Lung (tissue), 12 donors: ENCODE measurements around the gene CTXND2. TPM values are rescaled to one million over a fixed set of nuclear protein-coding genes. Genes with fewer than 3 reads are reported as not detected.
"Not testable (repeated sequence)": the region's sequence is repeated elsewhere in the genome, so short reads cannot be mapped to it uniquely, and the experiment has no call there.

Experiments used
- ATAC-seq: fragments of 200-7000 bp; cut with Tn5 transposase; one replicate; pipeline ENCODE4 v1.9.1; 2020; ENCODE audit warnings: moderate number of reproducible peaks; ENCODE audit not compliant: insufficient read depth, low FRiP score
- DNase-seq, 3 donors: peaks; one replicate each; pipeline ENCODE4 v3.0.0-alpha.2; 2013 to 2017
- H3K27ac ChIP-seq, 2 donors: one replicate each; pipeline ENCODE4 v1.5.1; 2013; ENCODE audit warnings: mild to moderate bottlenecking in 2 of 2, moderate library complexity in 2 of 2, control low read depth in 1 of 2, inconsistent platforms in 1 of 2, low read depth in 1 of 2, low read length in 1 of 2
- H3K27me3 ChIP-seq, 3 donors: one replicate each; pipeline ENCODE4 v1.5.1; 2013; ENCODE audit warnings: low read length in 2 of 3; ENCODE audit not compliant: control insufficient read depth in 3 of 3, insufficient read depth in 3 of 3
- H3K36me3 ChIP-seq, 4 donors: one replicate each; pipeline ENCODE4 v1.5.1; 2013; ENCODE audit warnings: low read length in 4 of 4, mild to moderate bottlenecking in 1 of 4, moderate library complexity in 1 of 4; ENCODE audit not compliant: control insufficient read depth in 4 of 4, insufficient read depth in 4 of 4
- H3K4me1 ChIP-seq, 5 donors: one replicate each; pipeline ENCODE4 v1.5.1; 2013; ENCODE audit warnings: low read length in 5 of 5, mild to moderate bottlenecking in 2 of 5, moderate library complexity in 1 of 5; ENCODE audit not compliant: control insufficient read depth in 5 of 5, insufficient read depth in 5 of 5
- H3K4me3 ChIP-seq: one replicate; pipeline ENCODE4 v1.5.1; 2013; ENCODE audit warnings: mild to moderate bottlenecking, control low read depth, moderate library complexity
- H3K9ac ChIP-seq, 2 donors: one replicate each; pipeline ENCODE4 v1.5.1; 2013; ENCODE audit warnings: low read length in 2 of 2, control low read depth in 1 of 2; ENCODE audit not compliant: insufficient read depth in 1 of 2
- H3K9me3 ChIP-seq, 4 donors: one replicate each; pipeline ENCODE4 v1.5.1; 2013; ENCODE audit warnings: low read length in 3 of 4, mild to moderate bottlenecking in 1 of 4, moderate library complexity in 1 of 4; ENCODE audit not compliant: control insufficient read depth in 4 of 4, insufficient read depth in 3 of 4
- WGBS, 2 donors: extraction: QIAGEN DNeasy Blood & Tissue Kit; methylation state at CpG; one replicate each; pipeline ENCODE4 v1.1.7; 2013; 5-methylcytosine and 5-hydroxymethylcytosine counted together
- polyA plus RNA-seq, 2 donors: library from polyadenylated mRNA; stranded (reverse); fragments of 200-250 nt; gene quantifications; one replicate each; pipeline ENCODE4 v1.2.1, GENCODE V29; 2013
- total RNA-seq, 2 donors: library from RNA; depleted of rRNA in 1 of 2; stranded (reverse); fragments of >200 nt in 1 of 2; gene quantifications; one replicate each; pipeline ENCODE4 v1.2.1, GENCODE V29; 2014 to 2021
- TF ChIP-seq, protein P1 (sequence below): IDR thresholded peaks from 2 replicates; pipeline ENCODE4 v1.5.1; 2012; ENCODE audit warnings: mild to moderate bottlenecking; ENCODE audit errors: control extremely low read depth, extremely low read depth
- donor health status: control.
- donor health status: control.
- donor health status: Bipolar disorder and iron deficiency.
- donor health status: healthy.
- donor health status: DM: yes; HTN: yes; CAD: no.

CTXND2 gene
- total and polyA plus RNA-seq, 4 donors = 0.02 TPM; not detected in 3

DNA sequence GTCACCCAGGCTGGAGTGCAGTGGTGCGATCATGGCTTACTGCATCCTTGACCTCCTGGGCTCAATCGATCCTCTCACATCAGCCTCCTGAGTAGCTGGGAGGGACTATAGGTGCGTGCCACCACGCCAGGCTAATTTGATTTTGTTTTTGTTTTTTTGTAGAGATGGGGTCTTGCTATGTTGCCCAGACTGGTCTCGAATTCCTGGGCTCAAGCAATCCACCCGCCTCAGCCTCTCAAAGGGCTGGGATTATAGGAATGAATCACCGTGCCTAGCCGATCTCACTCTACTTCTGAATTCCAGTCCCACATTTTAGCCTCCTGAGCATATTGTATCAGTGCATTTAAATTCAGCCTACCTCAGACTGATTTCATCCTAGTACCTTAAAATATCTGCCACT is 1.8 kb downstream of the CTXND2 start:
- Histone ChIP-seq H3K9ac (no peak overlapping the region), H3K27ac (no peak overlapping the region), H3K9me3 (no peaks in the 10 kb centered on the region), H3K27me3 (no peaks in the 10 kb centered on the region), H3K4me3 (no peak overlapping the region), H3K4me1 (no peaks in the 10 kb centered on the region), H3K36me3 (no peaks in the 10 kb centered on the region)
- 95 to 97% methylated on average over 8 of the region's 8 CpGs for WGBS, 2 donors
- DNase-seq (no peak), ATAC-seq (no peak)
- TF ChIP-seq, protein P1, sequence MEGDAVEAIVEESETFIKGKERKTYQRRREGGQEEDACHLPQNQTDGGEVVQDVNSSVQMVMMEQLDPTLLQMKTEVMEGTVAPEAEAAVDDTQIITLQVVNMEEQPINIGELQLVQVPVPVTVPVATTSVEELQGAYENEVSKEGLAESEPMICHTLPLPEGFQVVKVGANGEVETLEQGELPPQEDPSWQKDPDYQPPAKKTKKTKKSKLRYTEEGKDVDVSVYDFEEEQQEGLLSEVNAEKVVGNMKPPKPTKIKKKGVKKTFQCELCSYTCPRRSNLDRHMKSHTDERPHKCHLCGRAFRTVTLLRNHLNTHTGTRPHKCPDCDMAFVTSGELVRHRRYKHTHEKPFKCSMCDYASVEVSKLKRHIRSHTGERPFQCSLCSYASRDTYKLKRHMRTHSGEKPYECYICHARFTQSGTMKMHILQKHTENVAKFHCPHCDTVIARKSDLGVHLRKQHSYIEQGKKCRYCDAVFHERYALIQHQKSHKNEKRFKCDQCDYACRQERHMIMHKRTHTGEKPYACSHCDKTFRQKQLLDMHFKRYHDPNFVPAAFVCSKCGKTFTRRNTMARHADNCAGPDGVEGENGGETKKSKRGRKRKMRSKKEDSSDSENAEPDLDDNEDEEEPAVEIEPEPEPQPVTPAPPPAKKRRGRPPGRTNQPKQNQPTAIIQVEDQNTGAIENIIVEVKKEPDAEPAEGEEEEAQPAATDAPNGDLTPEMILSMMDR = no peak

DNA sequence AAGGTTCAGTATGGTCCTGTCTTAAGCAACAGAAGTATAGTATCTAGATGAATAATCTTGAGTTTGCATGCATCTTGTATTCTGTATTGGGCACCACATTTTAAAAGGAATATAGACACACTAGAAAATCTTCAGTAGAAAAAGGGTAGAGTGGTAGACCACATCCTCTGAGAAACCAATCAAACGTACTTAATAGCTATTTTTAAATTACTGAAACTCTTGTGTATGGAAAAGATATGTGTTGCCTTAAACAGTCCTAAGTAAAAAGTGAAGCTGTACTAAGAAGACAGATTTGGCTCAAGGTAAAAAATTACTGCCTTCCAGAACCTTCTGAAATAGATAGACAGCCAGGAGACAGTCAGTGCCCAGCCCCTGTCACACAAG is 3.1 kb downstream of the CTXND2 start:
- Histone ChIP-seq H3K9ac (no peak overlapping the region), H3K4me1 (no peaks in the 10 kb centered on the region), H3K27ac (no peak overlapping the region), H3K36me3 (no peaks in the 10 kb centered on the region), H3K9me3 (no peaks in the 10 kb centered on the region), H3K27me3 (no peaks in the 10 kb centered on the region), H3K4me3 (no peak overlapping the region)
- 20 to 45% methylated on average over 1 of the region's 1 CpG for WGBS, 2 donors
- TF ChIP-seq, protein P1 = no peak
- no peak for ATAC-seq
- DNase-seq = no peak

DNA sequence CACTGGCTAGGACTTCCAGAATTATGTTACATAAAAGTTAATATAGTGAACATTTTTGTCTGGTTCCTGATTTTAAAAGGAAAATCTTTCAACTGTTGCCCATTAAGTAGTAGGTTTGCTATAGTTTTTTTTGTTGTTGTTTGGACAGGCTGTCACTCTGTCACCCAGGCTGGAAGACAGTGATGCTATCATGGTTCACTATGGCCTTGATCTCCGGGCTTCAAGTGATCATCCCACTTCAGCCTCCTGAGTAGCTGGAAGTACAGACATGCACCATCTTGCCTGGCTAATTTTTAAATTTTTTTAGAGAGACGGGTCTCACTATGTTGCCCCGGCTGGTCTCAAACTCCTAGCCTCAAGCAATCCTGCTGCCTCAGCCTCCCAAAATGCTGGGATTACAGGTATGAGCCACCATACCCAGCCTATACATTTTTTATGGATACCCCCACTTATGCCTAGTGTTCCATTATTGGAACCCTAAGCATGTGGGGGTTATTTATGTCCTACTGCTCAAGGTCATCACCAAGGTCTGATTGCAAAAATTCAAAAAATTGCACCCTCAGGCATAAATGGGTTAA is 6.5 kb downstream of the CTXND2 start:
- H3K4me3 ChIP-seq = no peak overlapping the region
- WGBS, 2 donors = 95 to 96% methylated on average over 3 of the region's 3 CpGs
- no peak overlapping the region for H3K9ac ChIP-seq
- no peak for ATAC-seq
- no peaks in the 10 kb centered on the region for H3K27me3 ChIP-seq
- no peaks in the 10 kb centered on the region for H3K36me3 ChIP-seq
- no peaks in the 10 kb centered on the region for H3K9me3 ChIP-seq
- DNase-seq = no peak
- TF ChIP-seq, protein P1 = no peak
- no peak overlapping the region for H3K27ac ChIP-seq
- no peaks in the 10 kb centered on the region for H3K4me1 ChIP-seq

DNA sequence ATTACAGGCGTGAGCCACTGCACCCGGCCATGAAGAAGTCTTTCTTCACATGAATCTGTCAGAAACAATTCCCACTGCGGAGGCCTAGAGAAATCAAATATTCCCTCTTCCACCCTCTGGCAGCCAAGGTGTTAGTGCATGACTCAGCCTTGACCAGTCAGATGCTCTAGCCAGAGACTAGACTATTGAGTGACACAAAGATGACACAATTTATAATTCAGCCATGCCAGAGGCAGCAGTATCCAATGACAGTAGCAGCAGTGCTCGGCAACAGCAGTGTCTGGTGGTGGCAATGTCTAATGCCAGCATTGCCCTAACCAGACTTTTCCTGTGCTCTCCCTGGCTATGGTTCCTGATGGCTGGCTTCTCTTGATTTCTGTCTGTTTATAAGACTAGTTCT is 8.7 kb downstream of the CTXND2 start:
- DNase-seq (no peak), ATAC-seq (no peak)
- H3K4me3 ChIP-seq = no peak overlapping the region
- H3K27me3 ChIP-seq = no peaks in the 10 kb centered on the region
- H3K27ac ChIP-seq = no peak overlapping the region
- H3K36me3 ChIP-seq = no peaks in the 10 kb centered on the region
- H3K9ac ChIP-seq = no peak overlapping the region
- H3K4me1 ChIP-seq = no peaks in the 10 kb centered on the region
- WGBS, 2 donors = 91 to 95% methylated on average over 4 of the region's 4 CpGs
- no peaks in the 10 kb centered on the region for H3K9me3 ChIP-seq
- TF ChIP-seq, protein P1 = no peak

DNA sequence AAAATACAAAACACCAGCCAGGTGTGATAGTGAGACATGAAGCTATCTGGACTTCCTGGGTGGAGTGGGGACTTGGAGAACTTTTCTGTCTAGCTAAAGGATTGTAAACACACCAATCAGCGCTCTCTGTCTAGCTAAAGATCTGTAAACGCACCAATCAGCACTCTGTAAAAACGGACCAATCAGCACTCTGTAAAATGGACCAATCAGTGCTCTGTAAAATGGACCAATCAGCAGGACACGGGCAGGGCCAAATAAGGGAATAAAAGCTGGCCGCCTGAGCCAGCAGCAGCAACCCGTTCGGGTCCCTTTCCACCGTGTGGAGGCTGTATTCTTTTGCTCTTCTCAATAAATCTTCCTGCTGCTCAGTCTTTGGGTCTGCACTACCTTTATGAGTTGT is 12.9 kb downstream of the CTXND2 start:
- H3K4me1 ChIP-seq, ATAC-seq, H3K27me3 ChIP-seq, H3K4me3 ChIP-seq, H3K9me3 ChIP-seq, H3K9ac ChIP-seq, DNase-seq, H3K36me3 ChIP-seq, H3K27ac ChIP-seq: not testable (repeated sequence)
- 93 to 96% methylated on average over 8 of the region's 8 CpGs for WGBS, 2 donors
